ENCODE results near the gene MRPL12. TPM values are rescaled to one million over a fixed set of nuclear protein-coding genes. Genes with fewer than 3 reads are reported as not detected.

Gene MRPL12
- total and polyA plus RNA-seq, 2 of the 13 experiments (the other 11 are each of a cell fraction or from before 2014, with no cell fraction given): 39.1 to 94.1 TPM

GRCh38 chr17:81702934-81703746, at the start of gene MRPL12 (continued):
- TF ChIP-seq ZBTB25 (CRISPR knock-in tag; IDR thresholded peaks at IDR 0.05): peak; percentile 99
- 0 out of 2 replicates have a peak, but pooled peaks have one; percentile 61 for TF ChIP-seq REXO4 (CRISPR knock-in tag; IDR thresholded peaks at IDR 0.05; ENCODE audit: borderline replicate concordance)
- TF ChIP-seq ATF1 (CRISPR knock-in tag; IDR thresholded peaks at IDR 0.05): peak; percentile 73; the same call in 1 of the 2 replicates
- TF ChIP-seq HNRNPUL1 (IDR thresholded peaks at IDR 0.05; ENCODE audit: low read depth, low read length): no peak; the same call in 1 of the 2 replicates
- no peak for TF ChIP-seq USF2 (IDR thresholded peaks at IDR 0.05; ENCODE audit: low read depth, low read length)
- peak; percentile 18; the same call in 1 of the 2 replicates for TF ChIP-seq USF2 (CRISPR knock-in tag; IDR thresholded peaks at IDR 0.05; ENCODE audit: borderline replicate concordance)
- TF ChIP-seq MIER3 (CRISPR knock-in tag; IDR thresholded peaks at IDR 0.05; ENCODE audit: borderline replicate concordance): peak; percentile 96
- peak; percentile 71 for TF ChIP-seq GZF1 (CRISPR knock-in tag; IDR thresholded peaks at IDR 0.05)
- TF ChIP-seq ZNF281 (CRISPR knock-in tag; IDR thresholded peaks at IDR 0.05; ENCODE audit: borderline replicate concordance): peak; percentile 66; the same call in 1 of the 2 replicates
- peak; percentile 96 for TF ChIP-seq THAP11 (CRISPR knock-in tag; IDR thresholded peaks at IDR 0.05)
- TF ChIP-seq DMTF1 (CRISPR knock-in tag; IDR thresholded peaks at IDR 0.05): no peak
- TF ChIP-seq DZIP1 (CRISPR knock-in tag; IDR thresholded peaks at IDR 0.05): peak; percentile 35; the same call in 1 of the 2 replicates
- TF ChIP-seq FIP1L1 (IDR thresholded peaks at IDR 0.05; ENCODE audit: borderline replicate concordance, insufficient read depth, low read depth, low read length): no peak
- TF ChIP-seq ZNF704 (CRISPR knock-in tag; IDR thresholded peaks at IDR 0.05; ENCODE audit: borderline replicate concordance): 0 out of 2 replicates have a peak, but pooled peaks have one; percentile 6

All from HepG2 (cell line).